Measurements from ENCODE around the gene CLOCK.

The CLOCK gene

GRCh38 chr4:55491486-55491885 is 55.2 kb downstream of the CLOCK start:
- H2AFZ ChIP-seq (ENCODE audit: low read depth, low read length) = no peak overlapping the region
- TF ChIP-seq EZH2phosphoT487 (IDR thresholded peaks at IDR 0.05; ENCODE audit: low read depth) (no peak), CTCF (IDR thresholded peaks at IDR 0.05; ENCODE audit: low read depth, low read length) (no peak)
- no peak overlapping the region for H3K4me2 ChIP-seq (ENCODE audit: low read length)
- no peaks in the 10 kb centered on the region for H4K20me1 ChIP-seq (ENCODE audit: insufficient read depth, low read length)
- H3K27me3 ChIP-seq (ENCODE audit: low read depth, low read length) = no peaks in the 10 kb centered on the region
- H3K4me1 ChIP-seq (ENCODE audit: low read length) = no peaks in the 10 kb centered on the region
- peaks cover 16% of the 10 kb centered on the region; the same call in 1 of the 2 replicates for H3K79me2 ChIP-seq (ENCODE audit: low read length)
- no peak overlapping the region for H3K4me3 ChIP-seq (ENCODE audit: low read length)
- H3K36me3 ChIP-seq (replicated peaks; ENCODE audit: low read depth, low read length) = peaks cover 21% of the 10 kb centered on the region
- no peak overlapping the region for H3K9ac ChIP-seq (ENCODE audit: low read length)
- no peaks in the 10 kb centered on the region for H3K9me3 ChIP-seq (ENCODE audit: insufficient read depth, low read length)
- H3K27ac ChIP-seq (ENCODE audit: low read length) = no peak overlapping the region

DNA sequence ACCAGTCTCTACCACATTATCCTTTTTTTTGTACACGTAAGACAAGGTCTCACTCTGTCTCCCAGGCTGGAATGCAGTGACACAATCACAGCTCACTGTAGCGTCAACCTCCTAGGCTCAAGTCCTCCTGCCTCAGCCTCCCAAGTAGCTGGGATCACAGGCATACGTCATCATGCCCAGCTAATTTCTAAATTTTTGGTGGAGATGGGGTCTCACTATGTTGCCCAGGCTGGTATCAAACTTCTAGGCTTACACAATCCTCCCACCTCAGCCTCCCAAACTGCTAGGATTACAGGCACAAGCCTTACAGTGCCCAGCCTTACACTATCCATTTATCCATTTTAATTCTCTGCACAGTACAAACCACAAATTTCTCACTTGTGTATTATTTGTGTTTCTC is 58.0 kb downstream of the CLOCK start:
- Histone ChIP-seq H3K27me3 (ENCODE audit: low read depth, low read length) (no peaks in the 10 kb centered on the region), H3K4me3 (ENCODE audit: low read length) (no peak overlapping the region), H3K27ac (ENCODE audit: low read length) (no peak overlapping the region), H3K9ac (ENCODE audit: low read length) (no peak overlapping the region), H4K20me1 (ENCODE audit: insufficient read depth, low read length) (no peaks in the 10 kb centered on the region), H3K4me2 (ENCODE audit: low read length) (no peak overlapping the region), H3K36me3 (replicated peaks; ENCODE audit: low read depth, low read length) (peaks cover 19% of the 10 kb centered on the region), H3K4me1 (ENCODE audit: low read length) (no peaks in the 10 kb centered on the region), H2AFZ (ENCODE audit: low read depth, low read length) (no peak overlapping the region), H3K9me3 (ENCODE audit: insufficient read depth, low read length) (no peaks in the 10 kb centered on the region), H3K79me2 (ENCODE audit: low read length) (peaks cover 16% of the 10 kb centered on the region; the same call in 1 of the 2 replicates)
- TF ChIP-seq CTCF (IDR thresholded peaks at IDR 0.05; ENCODE audit: low read depth, low read length) (no peak), EZH2phosphoT487 (IDR thresholded peaks at IDR 0.05; ENCODE audit: low read depth) (no peak)

DNA sequence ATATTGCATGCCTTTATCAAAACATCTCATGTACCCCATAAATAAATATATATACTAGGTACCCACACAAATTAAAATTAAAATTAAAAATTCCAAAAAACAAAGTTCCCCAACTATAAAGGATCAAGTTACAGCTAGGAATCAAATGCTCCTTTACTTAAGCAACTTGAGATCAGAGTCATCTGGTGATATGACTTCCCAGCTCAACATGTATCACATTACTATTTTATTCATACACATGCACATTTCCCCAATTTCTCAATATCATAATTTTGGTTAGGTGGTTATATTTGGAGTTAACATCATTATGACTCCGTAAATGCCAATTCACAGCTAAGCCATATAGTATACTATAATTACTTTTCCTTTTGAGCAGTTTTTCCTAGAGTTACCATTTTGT is 60.9 kb downstream of the CLOCK start:
- no peak overlapping the region for H3K4me3 ChIP-seq (ENCODE audit: low read length)
- no peaks in the 10 kb centered on the region for H3K27me3 ChIP-seq (ENCODE audit: low read depth, low read length)
- no peak overlapping the region for H2AFZ ChIP-seq (ENCODE audit: low read depth, low read length)
- H3K9ac ChIP-seq (ENCODE audit: low read length) = no peak overlapping the region
- no peak overlapping the region for H3K27ac ChIP-seq (ENCODE audit: low read length)
- TF ChIP-seq EZH2phosphoT487 (IDR thresholded peaks at IDR 0.05; ENCODE audit: low read depth) (no peak), CTCF (IDR thresholded peaks at IDR 0.05; ENCODE audit: low read depth, low read length) (no peak)
- H4K20me1 ChIP-seq (ENCODE audit: insufficient read depth, low read length) = no peaks in the 10 kb centered on the region
- H3K4me1 ChIP-seq (ENCODE audit: low read length) = no peaks in the 10 kb centered on the region
- H3K9me3 ChIP-seq (ENCODE audit: insufficient read depth, low read length) = no peaks in the 10 kb centered on the region
- H3K4me2 ChIP-seq (ENCODE audit: low read length) = no peak overlapping the region
- peaks cover 19% of the 10 kb centered on the region for H3K36me3 ChIP-seq (replicated peaks; ENCODE audit: low read depth, low read length)
- H3K79me2 ChIP-seq (ENCODE audit: low read length) = peaks cover 3% of the 10 kb centered on the region; the same call in 1 of the 2 replicates

DNA sequence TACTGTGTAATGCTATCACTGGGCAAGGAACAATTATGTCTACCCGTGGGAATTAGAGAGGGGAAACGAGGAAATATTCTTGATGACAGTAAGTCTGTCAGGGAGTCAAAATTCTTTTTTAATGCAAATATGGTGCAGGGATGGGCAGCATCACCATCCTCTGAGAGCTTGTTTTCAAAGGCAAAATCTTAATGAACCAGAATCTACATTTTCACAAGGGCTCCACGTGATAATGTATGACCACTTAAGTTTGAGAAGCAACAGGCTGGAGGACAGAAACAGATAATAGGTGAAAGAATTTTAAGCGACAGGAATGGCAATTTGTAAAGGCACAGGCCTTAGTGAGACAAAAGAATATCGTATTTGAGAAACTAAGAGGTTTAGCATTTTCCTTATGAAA is 63.4 kb downstream of the CLOCK start:
- no peaks in the 10 kb centered on the region for H3K9me3 ChIP-seq (ENCODE audit: insufficient read depth, low read length)

More for the DNA sequence above, 63.4 kb downstream of the CLOCK start:
- Histone ChIP-seq H3K9ac (ENCODE audit: low read length) (no peak overlapping the region), H3K4me1 (ENCODE audit: low read length) (no peaks in the 10 kb centered on the region), H3K4me2 (ENCODE audit: low read length) (no peak overlapping the region), H4K20me1 (ENCODE audit: insufficient read depth, low read length) (no peaks in the 10 kb centered on the region), H3K36me3 (replicated peaks; ENCODE audit: low read depth, low read length) (peaks cover 13% of the 10 kb centered on the region), H3K4me3 (ENCODE audit: low read length) (no peak overlapping the region), H3K27ac (ENCODE audit: low read length) (no peak overlapping the region), H2AFZ (ENCODE audit: low read depth, low read length) (no peak overlapping the region), H3K79me2 (ENCODE audit: low read length) (no peaks in the 10 kb centered on the region), H3K27me3 (ENCODE audit: low read depth, low read length) (no peaks in the 10 kb centered on the region)
- TF ChIP-seq EZH2phosphoT487 (IDR thresholded peaks at IDR 0.05; ENCODE audit: low read depth) (no peak), CTCF (IDR thresholded peaks at IDR 0.05; ENCODE audit: low read depth, low read length) (no peak)

All from OCI-LY3 (cell line).